C4-2B (cell line): ENCODE measurements around the gene TIMM44.

Experiments used
- CTCF ChIP-seq: fragments of 450-650 bp; conservative IDR thresholded peaks from 2 replicates; pipeline ENCODE4 v1.5.1; 2017; ENCODE audit warnings: mild to moderate bottlenecking
- ZFX ChIP-seq: fragments of 450-650 bp; IDR thresholded peaks from 2 replicates; pipeline ENCODE4 v1.6.1; 2017

GRCh38 chr19:7975037-7975436 is 31.6 kb upstream of the TIMM44 start:
- TF ChIP-seq CTCF (no peak), ZFX (no peak)
